ENCODE measurements around the gene KIF21A.

GRCh38 chr12:39405580-39405979 is 37.3 kb downstream of the KIF21A start:
- TF ChIP-seq CTCF (IDR thresholded peaks at IDR 0.05; ENCODE audit: insufficient read depth, low read length, poor library complexity, severe bottlenecking) (no peak), EZH2phosphoT487 (conservative IDR thresholded peaks at IDR 0.05; ENCODE audit: low read length) (no peak)

Data from SU-DHL-6 (cell line).